ENCODE data around the gene CHST7.

DNA sequence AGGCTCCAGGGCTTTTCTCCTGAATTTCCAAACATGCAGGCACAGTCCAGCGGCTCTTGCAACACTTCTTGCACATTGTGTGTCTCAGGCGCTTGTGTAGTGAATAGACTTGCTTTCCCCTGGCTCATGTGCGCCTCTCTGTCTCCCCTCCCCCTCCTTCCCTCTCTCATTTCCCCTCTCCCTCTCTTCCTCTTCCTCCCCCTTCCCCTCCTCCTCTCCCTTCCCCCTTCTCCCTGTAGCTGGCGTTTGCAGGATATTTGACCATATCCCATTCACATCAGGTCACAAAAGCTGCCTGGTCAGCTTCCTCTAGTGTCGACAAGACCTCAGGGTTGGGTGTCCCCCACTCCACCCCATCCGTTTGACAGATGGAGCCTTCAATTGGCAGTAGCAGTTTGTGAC, 2.4 kb downstream of the CHST7 start:
- TF ChIP-seq CTCF (conservative IDR thresholded peaks at IDR 0.05 in 1 of 2, IDR thresholded peaks at IDR 0.05 in 1 of 2; ENCODE audit: low read depth in 1 of 2, low read length in 2 of 2), result no peak
- TF ChIP-seq EZH2 (IDR thresholded peaks at IDR 0.05; ENCODE audit: low read length, missing control alignments), result no peak

All from fibroblast of lung (primary cell).